ENCODE measurements around the gene CD63. TPM values are rescaled to one million over a fixed set of nuclear protein-coding genes. Genes with fewer than 3 reads are reported as not detected.

The CD63 gene
- total and polyA plus RNA-seq, 2 of the 4 experiments (the other 2 are of a cell fraction) = 995 to 1,398 TPM

- no peak overlapping the region for H2BK5ac ChIP-seq (ENCODE audit: low read depth, low read length, poor library complexity, severe bottlenecking)
- no TSS peak for BruUV-seq (replicated peaks)
- CTCF ChIA-PET = no interaction called here
Observed at GRCh38 chr12:55765736-55766290, 37.0 kb upstream of the CD63 start.

More at GRCh38 chr12:55765736-55766290, 37.0 kb upstream of the CD63 start:
- 40% methylated on average over 1 of the region's 5 CpGs; no CpG with 5 or more reads in 1 of the 2 experiments for WGBS, 2 experiments (ENCODE audit: extremely low coverage in 2 of 2, insufficient read length in 1 of 2)
- DNase-seq (no peak), ATAC-seq (ENCODE audit: low read depth) (no peak)
- in situ Hi-C loops (cut with MboI; ENCODE audit: low sequenced_read_pairs) (loop anchor here (5.0 kb wide), 1 partner anchor 36 kb away; no protein-coding TSS in a partner anchor), intact Hi-C loops (cut with micrococcal nuclease) (no loop called here), dilution Hi-C loops (cut with HindIII; ENCODE audit: low sequenced_read_pairs, unreplicated experiment) (no loop called here)
- Histone ChIP-seq H3K27me3 (ENCODE audit: control insufficient read depth, insufficient read depth, low read length) (no peaks in the 10 kb centered on the region), H2BK20ac (ENCODE audit: low read depth, low read length) (no peak overlapping the region), H2BK15ac (ENCODE audit: low read depth, low read length) (no peak overlapping the region), H3K9me1 (ENCODE audit: insufficient read depth, low read length) (peaks cover 4% of the 10 kb centered on the region), H3K23ac (ENCODE audit: low read depth, low read length) (no peak overlapping the region), H3K9me3 (ENCODE audit: control insufficient read depth, insufficient read depth, low read length) (no peaks in the 10 kb centered on the region), H4K8ac (ENCODE audit: low read depth in 2 of 2, low read length in 2 of 2) (no peak overlapping the region), H2BK120ac (ENCODE audit: low read depth, low read length) (no peak overlapping the region), H3K79me1 (ENCODE audit: low read depth in 1 of 2, low read length in 2 of 2) (peaks cover 4 to 38% of the 10 kb centered on the region in 2 experiments), H3K27ac (ENCODE audit: insufficient read depth, low read length) (no peak overlapping the region), H3K56ac (ENCODE audit: extremely low read depth, insufficient read depth, low read length) (no peak overlapping the region), H3K14ac (replicated peaks; ENCODE audit: low read depth, low read length) (no peak overlapping the region), H3K4me2 (ENCODE audit: low read depth, low read length) (no peak overlapping the region), H2AK9ac (replicated peaks; ENCODE audit: low read depth, low read length, poor library complexity) (no peak overlapping the region), H3K4me1 (ENCODE audit: control insufficient read depth, insufficient read depth, low read length) (peaks cover 2% of the 10 kb centered on the region; the same call in 1 of the 2 replicates), H3K4me3 (ENCODE audit: insufficient read depth, low read depth, low read length) (no peak overlapping the region), H3K18ac (ENCODE audit: low read depth, low read length) (no peak overlapping the region), H2AK5ac (ENCODE audit: low read depth, low read length) (no peak overlapping the region), H4K20me1 (ENCODE audit: insufficient read depth, low read length) (peaks cover 4% of the 10 kb centered on the region; the same call in 1 of the 2 replicates), H3K36me3 (ENCODE audit: control insufficient read depth, insufficient read depth, low read length) (peaks cover 20% of the 10 kb centered on the region), H3K4ac (ENCODE audit: low read depth, low read length) (no peak overlapping the region), H4K5ac (ENCODE audit: low read depth, low read length) (no peak overlapping the region), H3K9ac (ENCODE audit: low read depth, low read length) (no peak overlapping the region), H4K91ac (ENCODE audit: insufficient read depth, low read depth, low read length) (no peak overlapping the region), H2AFZ (replicated peaks; ENCODE audit: low read length, poor library complexity) (no peak overlapping the region)
- POLR2A ChIA-PET (ENCODE audit: unreplicated experiment) = no interaction called here
- no peak for TF ChIP-seq RFX5 (IDR thresholded peaks at IDR 0.05; ENCODE audit: low read depth, low read length)
- no peak for TF ChIP-seq CEBPB (IDR thresholded peaks at IDR 0.05; ENCODE audit: low read depth, low read length)
- no peak for TF ChIP-seq CHD1 (IDR thresholded peaks at IDR 0.05; ENCODE audit: low read depth, low read length)
- no peak for TF ChIP-seq MAFK (IDR thresholded peaks at IDR 0.05; ENCODE audit: low read depth, low read length)
- no peak for TF ChIP-seq NFE2L2 (IDR thresholded peaks at IDR 0.05; ENCODE audit: low read depth, low read length)
- TF ChIP-seq SMC3 (IDR thresholded peaks at IDR 0.05; ENCODE audit: low read depth, low read length) = no peak
- TF ChIP-seq POLR2A (IDR thresholded peaks at IDR 0.05; ENCODE audit: low read depth, low read length) = no peak
- no peak for TF ChIP-seq FOS (IDR thresholded peaks at IDR 0.05; ENCODE audit: low read depth, low read length)
- no peak for TF ChIP-seq BHLHE40 (IDR thresholded peaks at IDR 0.05; ENCODE audit: low read depth, low read length)
- no peak for TF ChIP-seq CTCF (conservative IDR thresholded peaks at IDR 0.05; ENCODE audit: low read depth, low read length)
- TF ChIP-seq RAD21 (IDR thresholded peaks at IDR 0.05; ENCODE audit: low read length) = no peak
- no peak for TF ChIP-seq MAZ (IDR thresholded peaks at IDR 0.05; ENCODE audit: borderline replicate concordance, low read depth, low read length)
- no peak for TF ChIP-seq RCOR1 (IDR thresholded peaks at IDR 0.05; ENCODE audit: insufficient replicate concordance, low read length)
- no peak for TF ChIP-seq MXI1 (IDR thresholded peaks at IDR 0.05; ENCODE audit: borderline replicate concordance, low read depth, low read length)
- TF ChIP-seq, protein P1, sequence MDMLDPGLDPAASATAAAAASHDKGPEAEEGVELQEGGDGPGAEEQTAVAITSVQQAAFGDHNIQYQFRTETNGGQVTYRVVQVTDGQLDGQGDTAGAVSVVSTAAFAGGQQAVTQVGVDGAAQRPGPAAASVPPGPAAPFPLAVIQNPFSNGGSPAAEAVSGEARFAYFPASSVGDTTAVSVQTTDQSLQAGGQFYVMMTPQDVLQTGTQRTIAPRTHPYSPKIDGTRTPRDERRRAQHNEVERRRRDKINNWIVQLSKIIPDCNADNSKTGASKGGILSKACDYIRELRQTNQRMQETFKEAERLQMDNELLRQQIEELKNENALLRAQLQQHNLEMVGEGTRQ (IDR thresholded peaks at IDR 0.05; ENCODE audit: low read depth, low read length) = no peak
- TF ChIP-seq, protein P2, sequence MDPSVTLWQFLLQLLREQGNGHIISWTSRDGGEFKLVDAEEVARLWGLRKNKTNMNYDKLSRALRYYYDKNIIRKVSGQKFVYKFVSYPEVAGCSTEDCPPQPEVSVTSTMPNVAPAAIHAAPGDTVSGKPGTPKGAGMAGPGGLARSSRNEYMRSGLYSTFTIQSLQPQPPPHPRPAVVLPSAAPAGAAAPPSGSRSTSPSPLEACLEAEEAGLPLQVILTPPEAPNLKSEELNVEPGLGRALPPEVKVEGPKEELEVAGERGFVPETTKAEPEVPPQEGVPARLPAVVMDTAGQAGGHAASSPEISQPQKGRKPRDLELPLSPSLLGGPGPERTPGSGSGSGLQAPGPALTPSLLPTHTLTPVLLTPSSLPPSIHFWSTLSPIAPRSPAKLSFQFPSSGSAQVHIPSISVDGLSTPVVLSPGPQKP (IDR thresholded peaks at IDR 0.05; ENCODE audit: borderline replicate concordance, low read depth, low read length) = no peak
